Smooth muscle cell (in vitro differentiated cells): ENCODE results near the gene CIROP. TPM values are rescaled to one million over a fixed set of nuclear protein-coding genes. Genes with fewer than 3 reads are reported as not detected.
A peak's percentile ranks its signal among the peaks of the same experiment; 100 is the strongest.

ENCODE experiments used
- DNase-seq: peaks from one replicate; lab custom pipeline; 2025; ENCODE audit not compliant: unreplicated experiment; lab: John Stamatoyannopoulos, UW
- H2AFZ ChIP-seq: fragments of 200-600 bp; sonication (generic); 2 replicates; pipeline ENCODE4 v1.6.0; 2016; ENCODE audit warnings: antibody characterized with exemption, low read depth, mild to moderate bottlenecking
- H3F3A ChIP-seq: fragments of 200-600 bp; sonication (generic); 2 replicates; pipeline ENCODE4 v1.6.0; 2017; ENCODE audit warnings: antibody characterized with exemption, low read depth
- H3K27ac ChIP-seq: fragments of 200-600 bp; sonication (generic); 2 replicates; pipeline ENCODE4 v1.5.1; 2016; ENCODE audit warnings: low read depth, mild to moderate bottlenecking
- H3K27me3 ChIP-seq: fragments of 200-600 bp; sonication (generic); 2 replicates; pipeline ENCODE4 v1.6.1; 2016; ENCODE audit warnings: low read depth, mild to moderate bottlenecking
- H3K36me3 ChIP-seq: fragments of 200-600 bp; sonication (generic); 2 replicates; pipeline ENCODE4 v1.5.1; 2016; ENCODE audit warnings: low read depth
- H3K4me1 ChIP-seq: fragments of 200-600 bp; sonication (generic); 2 replicates; pipeline ENCODE4 v1.5.1; 2016; ENCODE audit warnings: low read depth
- H3K4me2 ChIP-seq: fragments of 200-600 bp; sonication (generic); 2 replicates; pipeline ENCODE4 v1.6.0; 2016; ENCODE audit warnings: mild to moderate bottlenecking
- H3K4me3 ChIP-seq: fragments of 200-600 bp; sonication (generic); 2 replicates; pipeline ENCODE4 v1.5.1; 2016; ENCODE audit warnings: mild to moderate bottlenecking
- H3K79me2 ChIP-seq: fragments of 200-600 bp; sonication (generic); 2 replicates; pipeline ENCODE4 v1.6.0; 2016; ENCODE audit warnings: low read depth, mild to moderate bottlenecking
- H3K9ac ChIP-seq: fragments of 200-600 bp; sonication (generic); 2 replicates; pipeline ENCODE4 v1.6.0; 2016; ENCODE audit warnings: low read depth
- H3K9me3 ChIP-seq: fragments of 200-600 bp; sonication (generic); replicated peaks from 2 replicates; pipeline ENCODE4 v1.5.1; 2016; ENCODE audit warnings: low read depth
- H4K20me1 ChIP-seq: fragments of 200-600 bp; sonication (generic); 2 replicates; pipeline ENCODE4 v1.6.0; 2016; ENCODE audit warnings: low read depth
- CTCF ChIP-seq: fragments of 200-600 bp; sonication (generic); IDR thresholded peaks from 2 replicates; pipeline ENCODE4 v1.5.1; 2017; ENCODE audit warnings: borderline replicate concordance, mild to moderate bottlenecking, antibody characterized with exemption; ENCODE audit not compliant: insufficient read depth, poor library complexity, severe bottlenecking
- WGBS: methylation state at CpG from one replicate; pipeline ENCODE4 v1.1.7; 2016; ENCODE audit warnings: low lambda C conversion rate; 5-methylcytosine and 5-hydroxymethylcytosine counted together
- polyA plus RNA-seq: library from polyadenylated mRNA; unstranded; fragments of >200 nt; fragmentation: Nextera tagmentation; extraction: Ambion mirVana; gene quantifications from 2 replicates; pipeline ENCODE4 v1.2.1, GENCODE V29; 2016
- total RNA-seq: library from RNA; depleted of rRNA; stranded (reverse); fragments of >200 nt; gene quantifications from 2 replicates; pipeline ENCODE4 v1.2.3, GENCODE V29; 2014

Gene CIROP
- total and polyA plus RNA-seq, 2 experiments from 2014 or later = not detected

DNA sequence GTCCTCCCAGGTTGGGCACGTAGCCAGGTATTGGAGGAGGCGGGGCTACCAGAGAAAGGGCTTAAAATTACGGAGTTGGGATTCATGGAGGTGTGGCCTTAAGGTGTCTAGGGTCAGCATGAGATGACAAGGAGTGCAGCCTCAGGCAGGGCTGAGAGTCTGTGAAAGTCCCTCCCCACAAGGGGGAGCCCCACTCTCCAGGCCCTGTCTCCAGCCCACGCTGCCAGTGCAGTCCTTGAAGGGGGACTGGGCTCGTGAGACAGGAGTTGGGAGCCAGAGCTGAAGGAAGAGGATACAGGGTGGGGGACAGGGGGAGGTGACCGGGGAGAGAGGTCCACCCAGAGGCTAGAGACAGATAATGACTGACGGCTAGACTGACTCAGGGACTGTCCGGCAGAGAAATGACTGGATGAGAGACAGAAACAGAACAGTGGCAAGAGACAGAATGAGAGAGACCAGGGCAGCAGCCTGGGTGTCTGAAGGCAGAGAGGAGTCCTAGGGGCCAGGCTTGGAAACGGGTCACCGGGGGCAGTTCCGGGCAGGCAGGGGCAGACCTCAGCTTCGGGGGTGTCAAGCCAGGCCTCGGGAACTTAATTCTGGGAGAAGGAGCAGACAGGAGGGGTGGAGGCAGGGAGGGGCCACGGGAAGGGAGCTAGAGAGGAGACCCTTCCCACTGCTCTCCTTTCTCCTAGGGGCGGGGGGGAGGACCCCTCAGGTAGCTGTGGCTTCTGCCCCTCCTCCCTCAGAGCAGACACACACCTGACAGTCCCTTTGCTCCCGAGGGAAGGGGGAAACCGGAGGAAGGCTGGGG, 48.4 kb downstream of the CIROP start:
- no peaks in the 10 kb centered on the region for H3K27me3 ChIP-seq
- WGBS = 6% methylated on average over 17 of the region's 17 CpGs
- H3K79me2 ChIP-seq = no peaks in the 10 kb centered on the region
- peak overlapping the region; percentile 82 for H3K4me3 ChIP-seq
- H2AFZ ChIP-seq = no peak overlapping the region
- peak; percentile 57 for TF ChIP-seq CTCF
- no peak for DNase-seq
- H3F3A ChIP-seq = peaks cover 29% of the 10 kb centered on the region
- peak overlapping the region; percentile 100 for H3K4me2 ChIP-seq
- H3K9me3 ChIP-seq = no peaks in the 10 kb centered on the region
- H3K36me3 ChIP-seq = no peaks in the 10 kb centered on the region
- no peaks in the 10 kb centered on the region for H4K20me1 ChIP-seq
- H3K27ac ChIP-seq = no peak overlapping the region
- no peak overlapping the region for H3K9ac ChIP-seq
- peaks cover 5% of the 10 kb centered on the region for H3K4me1 ChIP-seq

- DNase-seq = no peak
- Histone ChIP-seq H3K27ac (no peak overlapping the region), H4K20me1 (no peaks in the 10 kb centered on the region), H2AFZ (no peak overlapping the region), H3K9me3 (no peaks in the 10 kb centered on the region), H3K9ac (no peak overlapping the region), H3K4me2 (peak overlapping the region; percentile 100), H3K36me3 (no peaks in the 10 kb centered on the region), H3F3A (peaks cover 22% of the 10 kb centered on the region), H3K4me1 (peaks cover 5% of the 10 kb centered on the region), H3K27me3 (no peaks in the 10 kb centered on the region), H3K4me3 (no peak overlapping the region), H3K79me2 (no peaks in the 10 kb centered on the region)
- no peak for TF ChIP-seq CTCF
- 66% methylated on average over 6 of the region's 6 CpGs for WGBS
Measured at GRCh38 chr14:23055621-23056144, 49.1 kb downstream of the CIROP start.

DNA sequence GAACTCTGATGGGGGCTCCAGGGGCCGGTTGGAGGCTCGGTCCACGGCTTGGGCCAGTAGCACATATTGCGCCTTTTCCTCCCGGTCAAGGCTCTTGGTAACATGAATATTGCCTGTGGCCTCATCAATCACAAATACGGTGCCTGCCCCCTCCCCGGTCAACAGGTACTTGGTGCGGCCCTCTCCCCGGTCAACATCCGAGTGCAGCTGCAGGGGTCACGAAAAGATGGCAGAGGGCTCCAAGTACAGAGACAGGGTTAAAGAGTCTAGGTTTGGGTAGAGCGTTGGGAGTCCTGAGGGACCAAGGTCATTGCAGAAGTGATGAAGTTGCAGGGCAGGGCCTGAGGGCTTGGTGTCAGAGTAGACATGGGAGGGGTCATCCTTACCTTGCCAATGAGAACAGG, 49.6 kb downstream of the CIROP start:
- H3K4me1 ChIP-seq = peaks cover 5% of the 10 kb centered on the region
- H3K27me3 ChIP-seq = no peaks in the 10 kb centered on the region
- no peak overlapping the region for H3K9ac ChIP-seq
- H3F3A ChIP-seq = peaks cover 17% of the 10 kb centered on the region
- no peaks in the 10 kb centered on the region for H3K9me3 ChIP-seq
- no peaks in the 10 kb centered on the region for H3K79me2 ChIP-seq
- no peak overlapping the region for H3K4me3 ChIP-seq
- no peak for DNase-seq
- H3K4me2 ChIP-seq = no peak overlapping the region
- TF ChIP-seq CTCF = no peak
- no peak overlapping the region for H3K27ac ChIP-seq
- no peak overlapping the region for H2AFZ ChIP-seq
- no peaks in the 10 kb centered on the region for H3K36me3 ChIP-seq
- no peaks in the 10 kb centered on the region for H4K20me1 ChIP-seq
- 98% methylated on average over 12 of the region's 12 CpGs for WGBS
